A673 (cell line): ENCODE data around the gene NT5C2. TPM values are rescaled to one million over a fixed set of nuclear protein-coding genes. Genes with fewer than 3 reads are reported as not detected.

ENCODE experiments used
- BruUV-seq: library from RNA; stranded (reverse); fragments of 400-500 nt; replicated peaks from 2 replicates; lab custom pipeline; 2021; lab: Mats Ljungman, UMichigan
- CTCF ChIA-PET: fragments of 300-600 bp; sonication (Branson Sonifier 250); formaldehyde crosslinking; loops from one replicate; lab custom pipeline; 2022; ENCODE audit warnings: antibody characterized with exemption; lab: Charles Lee
- POLR2A ChIA-PET: fragments of 300-600 bp; sonication (Branson Sonifier 250); formaldehyde crosslinking; loops from one replicate; lab custom pipeline; 2022; ENCODE audit warnings: antibody characterized with exemption; ENCODE audit not compliant: low non-redundant PET; lab: Charles Lee
- DNase-seq: peaks from one replicate; pipeline ENCODE4 v3.0.0-alpha.2; 2015; ENCODE audit warnings: low spot score
- H3K27ac ChIP-seq: fragments of 200-600 bp; sonication (generic); 2 replicates; pipeline ENCODE4 v1.5.1; 2016; ENCODE audit warnings: mixed run types, low read depth, mild to moderate bottlenecking, mixed read lengths, antibody characterized with exemption, low read length; ENCODE audit not compliant: poor library complexity, severe bottlenecking
- H3K27me3 ChIP-seq: fragments of 200-600 bp; sonication (generic); replicated peaks from 2 replicates; pipeline ENCODE4 v1.6.1; 2017; ENCODE audit warnings: mixed run types, low read depth, mild to moderate bottlenecking, mixed read lengths, antibody characterized with exemption, low read length; ENCODE audit not compliant: insufficient read depth, poor library complexity
- H3K36me3 ChIP-seq: fragments of 200-600 bp; sonication (generic); 2 replicates; pipeline ENCODE4 v1.6.1; 2016; ENCODE audit warnings: mixed run types, mild to moderate bottlenecking, mixed read lengths, antibody characterized with exemption, low read length; ENCODE audit not compliant: insufficient read depth, poor library complexity, severe bottlenecking
- H3K4me1 ChIP-seq: fragments of 200-600 bp; sonication (generic); 2 replicates; pipeline ENCODE4 v1.6.1; 2017; ENCODE audit warnings: mixed run types, mild to moderate bottlenecking, mixed read lengths, antibody characterized with exemption, low read length; ENCODE audit not compliant: insufficient read depth, poor library complexity, severe bottlenecking
- H3K4me3 ChIP-seq: fragments of 200-600 bp; sonication (generic); 2 replicates; pipeline ENCODE4 v1.5.1; 2016; ENCODE audit warnings: low read depth, mixed run types, mild to moderate bottlenecking, mixed read lengths, low read length; ENCODE audit not compliant: poor library complexity, severe bottlenecking
- H3K9me3 ChIP-seq: fragments of 200-600 bp; sonication (generic); 2 replicates; pipeline ENCODE4 v1.6.1; 2016; ENCODE audit warnings: mixed run types, low read depth, mild to moderate bottlenecking, mixed read lengths, antibody characterized with exemption, low read length; ENCODE audit not compliant: poor library complexity, severe bottlenecking
- CTCF ChIP-seq: fragments of 300-800, 200-600 bp; sonication (generic); conservative IDR thresholded peaks from 2 replicates; pipeline ENCODE4 v1.5.1; 2017; ENCODE audit warnings: low read depth, mild to moderate bottlenecking, antibody characterized with exemption, low read length, moderate library complexity, mixed read lengths
- EZH2 ChIP-seq: fragments of 200-600 bp; sonication (generic); IDR thresholded peaks from 2 replicates; pipeline ENCODE4 v1.6.1; 2017; ENCODE audit warnings: borderline replicate concordance, low read depth, mild to moderate bottlenecking, mixed read lengths, antibody characterized with exemption, low read length; ENCODE audit not compliant: poor library complexity, severe bottlenecking
- intact Hi-C: fragments of 100-400 bp; cut with micrococcal nuclease; formaldehyde crosslinking; loops from one replicate; pipeline ENCODE4 v1.10.0; 2022; ENCODE audit not compliant: unreplicated experiment
- total RNA-seq: library from RNA; stranded (reverse); gene quantifications from 2 replicates; pipeline ENCODE4 v1.2.3, GENCODE V29; 2021

The NT5C2 gene
- total RNA-seq, 1 experiment from 2014 or later = 61.8 TPM

- CTCF ChIA-PET = no interaction called here
- H3K4me1 ChIP-seq = peaks cover 14% of the 10 kb centered on the region
- H3K36me3 ChIP-seq = no peaks in the 10 kb centered on the region
- no peak overlapping the region for H3K4me3 ChIP-seq
- H3K9me3 ChIP-seq = no peaks in the 10 kb centered on the region
- TF ChIP-seq CTCF (no peak), EZH2 (no peak)
- no peak for DNase-seq
- POLR2A ChIA-PET = no interaction called here
- intact Hi-C loops = no loop called here
- no peak overlapping the region for H3K27ac ChIP-seq
- no peaks in the 10 kb centered on the region for H3K27me3 ChIP-seq
- BruUV-seq = no TSS peak
Observed at GRCh38 chr10:103123282-103124024, 69.6 kb downstream of the NT5C2 start.

- intact Hi-C loops = no loop called here
- DNase-seq = no peak
- Histone ChIP-seq H3K9me3 (no peaks in the 10 kb centered on the region), H3K27ac (no peak overlapping the region), H3K36me3 (no peaks in the 10 kb centered on the region), H3K27me3 (no peaks in the 10 kb centered on the region), H3K4me3 (no peak overlapping the region), H3K4me1 (peaks cover 4% of the 10 kb centered on the region)
- ChIA-PET CTCF (no interaction called here), POLR2A (no interaction called here)
- TF ChIP-seq EZH2 (no peak), CTCF (no peak)
- BruUV-seq = no TSS peak
Observed at GRCh38 chr10:103120977-103121735, 71.9 kb downstream of the NT5C2 start.

- ChIA-PET POLR2A (no interaction called here), CTCF (no interaction called here)
- Histone ChIP-seq H3K4me1 (peaks cover 4% of the 10 kb centered on the region), H3K27ac (no peak overlapping the region), H3K9me3 (no peaks in the 10 kb centered on the region), H3K36me3 (no peaks in the 10 kb centered on the region), H3K4me3 (no peak overlapping the region), H3K27me3 (no peaks in the 10 kb centered on the region)
- TF ChIP-seq EZH2 = no peak
- no peak for TF ChIP-seq CTCF
- no peak for DNase-seq
- intact Hi-C loops = no loop called here
- BruUV-seq = no TSS peak
Observed at GRCh38 chr10:103120546-103120945, 72.5 kb downstream of the NT5C2 start.
